Renal cortex interstitium (tissue), 11 donors: ENCODE data around the gene RNF144B. TPM values are rescaled to one million over a fixed set of nuclear protein-coding genes. Genes with fewer than 3 reads are reported as not detected.
"Not testable (repeated sequence)": the region's sequence is repeated elsewhere in the genome, so short reads cannot be mapped to it uniquely, and the experiment has no call there.

ENCODE experiments used
- DNase-seq, 11 donors: peaks; one replicate each; pipeline ENCODE4 v3.0.0-alpha.2; 2013; ENCODE audit warnings: low read depth in 9 of 11, low spot score in 4 of 11; ENCODE audit errors: extremely low read depth in 1 of 11
- polyA plus RNA-seq, 3 donors: library from polyadenylated mRNA; unstranded; fragments of 120-200 nt; gene quantifications; one replicate each; pipeline ENCODE4 v1.2.1, GENCODE V29; 2013; ENCODE audit not compliant: insufficient read length in 3 of 3

The RNF144B gene
- polyA plus RNA-seq, 3 donors: 15.7 to 21.9 (median 17.3) TPM

- DNase-seq: no peak
Observed at GRCh38 chr6:18395177-18395855, 8.2 kb downstream of the RNF144B start.

- DNase-seq: no peak
Observed at GRCh38 chr6:18395856-18396197, 8.7 kb downstream of the RNF144B start.

- DNase-seq: no peak
Observed at GRCh38 chr6:18397701-18398100, 10.6 kb downstream of the RNF144B start.

DNA sequence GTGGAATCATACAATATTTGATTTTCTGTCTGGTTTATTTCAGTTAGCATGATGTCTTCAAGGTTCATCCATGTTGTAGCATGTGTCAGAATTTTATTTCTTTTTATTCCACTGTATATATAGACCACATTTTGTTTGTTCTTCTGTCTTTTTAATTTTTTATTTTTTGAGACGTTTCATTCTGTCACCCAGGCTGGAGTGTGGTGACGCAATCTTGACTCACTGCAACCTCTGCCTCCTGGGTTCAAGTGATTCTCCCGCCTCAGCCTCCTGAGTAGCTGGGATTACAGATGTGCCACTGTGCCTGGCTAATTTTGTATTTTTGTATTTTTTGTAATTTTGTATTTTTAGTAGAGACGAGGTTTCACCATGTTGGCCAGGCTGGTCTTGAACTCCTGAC lies 11.1 kb downstream of the RNF144B start:
- not testable (repeated sequence) for DNase-seq

DNA sequence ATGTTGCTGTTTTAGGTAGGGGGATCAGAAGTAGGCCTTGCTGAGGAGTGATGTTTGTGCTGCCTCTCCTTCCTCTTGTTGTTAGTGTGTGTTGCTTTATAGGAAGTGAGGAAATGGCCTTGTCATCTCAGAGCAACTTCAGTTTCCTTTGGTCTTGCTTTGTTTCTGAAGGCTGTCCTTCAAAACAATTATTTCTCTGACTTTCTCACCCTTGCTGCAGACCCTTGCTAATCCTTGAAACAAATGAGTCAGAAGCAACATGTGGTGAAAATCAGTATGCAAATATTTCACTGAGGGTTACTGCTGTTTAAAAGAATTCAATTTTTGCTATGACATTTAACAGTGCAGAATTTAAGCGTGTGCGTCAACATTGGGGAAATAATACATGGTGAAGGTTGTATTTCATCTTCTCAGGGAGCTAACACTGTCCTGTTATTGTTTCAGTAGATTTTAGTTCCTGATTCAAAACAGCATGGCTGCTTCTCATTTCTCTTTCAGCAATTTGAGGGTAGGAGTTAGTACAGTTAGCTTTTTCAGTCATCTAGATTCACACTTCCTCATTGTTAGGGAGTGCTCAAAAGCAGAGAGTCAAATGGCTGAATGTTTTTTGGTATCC lies 13.8 kb downstream of the RNF144B start:
- DNase-seq: no peak

DNA sequence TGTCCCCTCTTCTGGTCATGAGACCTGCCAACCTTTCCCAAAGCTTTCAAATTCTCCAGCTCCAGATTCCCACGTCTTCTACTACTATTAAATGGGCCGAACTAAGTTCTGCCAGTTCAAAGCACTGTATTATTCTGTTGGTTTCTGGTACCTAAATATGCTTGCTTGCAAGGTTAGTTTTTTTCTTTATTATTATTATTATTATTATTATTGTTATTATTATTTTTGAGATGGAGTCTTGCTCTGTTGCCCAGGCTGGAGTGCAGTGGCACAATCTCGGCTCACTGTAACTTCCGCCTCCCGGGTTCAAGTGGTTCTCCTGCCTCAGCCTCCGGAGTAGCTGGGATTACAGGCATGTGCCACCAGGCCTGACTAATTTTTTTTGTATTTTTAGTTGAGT lies 17.8 kb downstream of the RNF144B start:
- not testable (repeated sequence) for DNase-seq

- DNase-seq: no peak
Observed at GRCh38 chr6:18405477-18406293, 18.5 kb downstream of the RNF144B start.

- no peak for DNase-seq
Observed at GRCh38 chr6:18406955-18407749, 20.0 kb downstream of the RNF144B start.

- not testable (repeated sequence) for DNase-seq
Observed at GRCh38 chr6:18409602-18410001, 22.5 kb downstream of the RNF144B start.

DNA sequence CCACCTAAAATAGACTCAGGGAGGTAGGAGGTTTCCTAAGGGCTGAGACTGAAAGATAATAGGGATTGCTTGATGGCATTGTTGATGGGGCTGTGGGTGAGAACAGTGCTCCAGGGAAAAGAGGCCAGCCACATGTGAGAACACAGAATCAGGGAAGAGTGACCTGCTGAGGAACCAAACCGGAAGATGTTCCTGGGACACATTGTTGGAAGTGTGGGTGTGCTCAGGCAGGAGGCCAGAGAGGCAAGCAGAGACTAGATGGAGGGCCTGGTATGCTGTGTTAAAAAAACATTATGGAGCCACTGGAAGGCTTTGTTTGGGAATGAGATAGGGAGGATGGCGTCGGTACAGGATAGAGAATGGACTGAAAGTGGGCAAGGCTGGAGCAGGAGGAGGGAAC lies 23.3 kb downstream of the RNF144B start:
- DNase-seq: no peak

GRCh38 chr6:18412068-18412467 lies 24.9 kb downstream of the RNF144B start:
- no peak for DNase-seq

DNA sequence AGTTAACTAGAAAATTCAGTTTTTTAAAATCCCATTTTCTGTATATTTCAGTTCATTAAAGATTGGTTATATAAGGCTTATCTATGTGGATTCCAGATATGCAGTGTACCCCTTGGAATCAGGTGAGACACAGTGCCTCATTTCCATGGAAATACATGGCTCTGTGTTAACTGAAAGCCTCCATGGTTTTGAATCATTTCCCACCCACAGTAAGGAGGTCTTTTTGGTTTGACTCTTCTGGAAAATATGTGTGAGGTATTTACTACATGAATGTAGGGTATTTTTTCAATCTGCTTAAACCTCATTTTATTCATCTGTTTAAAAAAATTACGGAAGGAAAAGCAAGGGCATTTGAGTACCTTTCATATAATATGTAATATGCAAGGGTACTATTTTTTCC lies 25.5 kb downstream of the RNF144B start:
- no peak for DNase-seq

DNA sequence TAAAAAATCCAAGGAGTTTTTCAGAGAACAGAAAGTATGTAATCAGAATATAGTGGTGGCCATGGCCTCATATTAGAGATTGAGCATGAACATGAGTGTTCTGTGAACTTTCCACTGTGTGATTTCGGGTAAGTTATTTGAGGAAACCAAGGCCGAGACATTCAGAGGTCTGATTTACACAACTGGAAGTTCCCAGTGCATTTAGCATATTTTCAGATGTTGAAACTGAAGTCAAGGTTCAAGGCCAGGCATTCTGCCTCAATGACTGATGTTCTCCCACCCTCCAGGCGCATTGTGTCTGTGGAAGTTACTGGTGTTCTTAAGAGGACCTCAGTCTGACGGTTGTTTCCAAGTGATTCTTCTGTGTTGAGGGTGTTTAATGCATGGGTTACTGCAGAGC lies 26.2 kb downstream of the RNF144B start:
- no peak for DNase-seq

GRCh38 chr6:18414116-18414515 lies 27.0 kb downstream of the RNF144B start:
- no peak for DNase-seq

DNA sequence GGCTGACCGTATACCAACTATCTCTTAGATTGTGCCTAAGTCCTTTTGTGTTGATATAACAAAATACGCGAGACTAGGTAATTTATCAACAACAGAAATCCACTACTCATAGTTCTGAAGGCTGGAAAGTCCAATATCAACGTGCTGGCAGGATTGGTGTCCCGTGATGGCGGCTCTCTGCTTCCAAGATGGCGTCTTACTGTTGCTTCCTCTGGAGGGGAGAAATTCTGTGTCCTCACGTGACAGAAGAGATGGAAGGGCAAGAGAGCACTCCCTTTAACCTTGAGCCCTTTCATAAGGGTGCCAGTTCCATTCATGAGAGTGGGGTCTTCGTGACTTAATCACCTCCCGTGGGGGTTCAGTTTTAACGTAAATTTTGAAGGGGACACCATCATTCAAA lies 28.1 kb downstream of the RNF144B start:
- DNase-seq: no peak

GRCh38 chr6:18415671-18416340 lies 28.7 kb downstream of the RNF144B start:
- DNase-seq: peak in 1 of 11 donors; percentile 14

GRCh38 chr6:18416341-18416679 lies 29.2 kb downstream of the RNF144B start:
- DNase-seq: no peak

GRCh38 chr6:18420328-18420727 lies 33.2 kb downstream of the RNF144B start:
- no peak for DNase-seq

DNA sequence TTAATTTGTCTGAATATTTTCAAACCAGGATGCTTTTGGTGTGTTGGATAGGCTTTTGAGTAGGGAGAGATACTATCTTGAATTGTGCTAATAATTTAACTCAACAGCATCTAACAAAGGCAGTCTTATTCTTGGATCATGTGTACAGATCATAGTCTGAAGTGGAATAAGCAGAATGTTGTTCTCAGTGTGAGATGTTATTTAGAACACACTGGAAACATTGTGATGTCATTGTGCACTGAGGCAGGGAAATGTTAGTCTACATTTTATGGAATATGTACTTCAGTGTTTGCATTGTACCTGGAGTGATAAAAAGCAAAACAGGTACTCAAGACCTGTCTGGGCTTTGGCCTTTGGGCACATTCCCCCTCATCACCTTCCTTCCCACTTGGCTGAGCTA lies 35.0 kb downstream of the RNF144B start:
- no peak for DNase-seq
